GM18867 (cell line): ENCODE results near the gene TICRR.
"Not testable (repeated sequence)": the region's sequence is repeated elsewhere in the genome, so short reads cannot be mapped to it uniquely, and the experiment has no call there.

Experiments used
- ATAC-seq: cut with Tn5 transposase; IDR thresholded peaks from one replicate; pipeline ENCODE4 v1.9.1; 2021; ENCODE audit warnings: mild to moderate bottlenecking, moderate library complexity; ENCODE audit not compliant: unreplicated experiment

TICRR gene

DNA sequence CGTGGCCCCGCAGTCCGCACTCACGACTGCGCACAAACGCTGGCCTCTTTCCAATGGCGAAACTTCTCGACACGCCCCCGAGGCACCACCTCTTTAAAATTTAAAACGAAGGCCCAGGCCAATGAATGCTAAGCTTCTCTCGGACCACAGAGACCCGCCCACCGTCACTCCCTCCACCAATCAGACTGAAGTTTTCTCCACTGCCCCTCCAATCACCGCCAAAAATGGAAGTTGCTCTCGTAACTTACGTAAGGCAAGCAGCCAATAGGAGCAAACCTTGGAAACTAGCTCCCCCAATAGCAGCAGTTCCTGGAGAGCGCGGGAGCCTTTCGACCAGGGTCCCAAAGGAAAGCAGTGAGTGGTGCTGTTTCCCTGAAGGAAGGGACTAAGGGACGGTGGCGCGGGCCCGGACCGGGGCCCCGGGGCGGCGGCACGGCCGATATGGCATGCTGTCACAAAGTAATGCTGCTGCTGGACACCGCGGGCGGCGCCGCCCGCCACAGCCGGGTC, at the start of gene TICRR:
TSS of gene TICRR (plus strand) at position 324 of the 510 bp plus-strand sequence. CDS start at position 442, 118 bp downstream.
- ATAC-seq = peak; percentile 93

- no peak for ATAC-seq
Measured at GRCh38 chr15:89526181-89526580, 49.1 kb upstream of the TICRR start.

DNA sequence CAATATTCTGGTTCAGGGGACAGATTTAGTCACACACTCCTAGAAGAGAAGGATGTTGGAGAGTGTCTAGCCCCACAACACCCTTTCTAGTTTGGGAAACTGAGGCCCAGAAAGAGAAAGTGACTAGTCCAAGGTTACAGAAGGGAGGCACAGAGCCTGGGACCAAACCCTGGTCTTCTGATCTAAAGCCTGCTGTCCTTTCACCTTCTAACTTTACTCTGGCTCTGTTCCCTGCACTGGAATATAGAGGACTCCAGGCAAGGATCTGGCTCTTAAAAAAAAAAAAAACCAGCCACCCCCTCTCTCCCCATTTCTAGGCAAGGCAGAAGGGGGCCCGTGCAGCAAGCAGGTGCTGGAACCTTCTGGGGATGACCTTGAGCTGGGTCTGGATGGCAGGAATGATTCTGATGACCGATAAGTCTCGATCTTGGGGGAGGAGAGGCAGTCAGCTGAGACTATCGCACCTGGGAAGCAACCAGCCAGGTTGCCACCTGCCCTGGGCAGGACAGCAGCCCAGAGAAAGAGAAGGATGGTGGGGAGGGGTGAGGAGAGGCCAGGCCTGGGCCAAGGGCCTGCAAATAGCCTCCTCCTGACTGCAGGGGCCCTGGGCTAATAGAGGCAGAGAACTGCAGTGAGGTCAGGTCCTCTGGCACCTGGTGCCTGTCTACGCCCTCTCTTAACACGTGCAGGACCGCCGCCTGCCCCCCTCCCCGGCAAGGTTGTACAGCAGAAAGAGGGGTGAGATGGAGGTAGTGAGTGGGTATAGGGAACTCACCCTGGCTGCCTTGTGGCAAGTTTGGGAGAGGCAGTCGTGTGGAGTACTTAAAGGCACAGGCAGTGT, 48.4 kb upstream of the TICRR start:
- no peak for ATAC-seq

DNA sequence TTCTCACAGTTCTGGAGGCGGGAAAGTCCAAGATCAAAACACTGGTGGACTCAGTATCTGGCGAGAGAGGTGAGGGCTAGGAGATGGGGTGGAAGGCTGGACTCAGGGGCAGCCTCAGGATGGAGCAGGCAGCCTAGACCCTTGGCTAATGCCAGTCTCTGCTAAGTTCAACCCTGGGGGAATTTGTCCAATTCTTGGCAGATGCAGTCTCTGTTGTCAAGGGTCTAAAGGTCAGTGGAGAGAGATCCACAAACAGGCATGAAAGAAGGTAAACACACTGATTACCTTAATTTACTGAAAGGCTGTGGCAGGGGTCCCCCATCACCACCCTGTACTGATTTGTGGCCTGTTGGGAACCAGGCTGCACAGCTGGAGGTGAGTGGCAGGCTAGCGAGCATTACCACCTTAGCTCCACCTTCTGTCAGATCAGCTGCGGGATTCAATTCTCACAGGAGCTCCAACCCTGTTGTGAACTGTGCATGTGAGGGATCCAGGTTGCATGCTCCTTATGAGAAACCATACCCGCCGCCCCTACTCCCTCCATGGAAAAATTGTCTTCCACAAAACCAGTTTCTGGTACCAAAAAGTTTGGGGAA, 46.4 kb upstream of the TICRR start:
- ATAC-seq = no peak

- ATAC-seq = no peak
Measured at GRCh38 chr15:89530976-89531375, 44.3 kb upstream of the TICRR start.

DNA sequence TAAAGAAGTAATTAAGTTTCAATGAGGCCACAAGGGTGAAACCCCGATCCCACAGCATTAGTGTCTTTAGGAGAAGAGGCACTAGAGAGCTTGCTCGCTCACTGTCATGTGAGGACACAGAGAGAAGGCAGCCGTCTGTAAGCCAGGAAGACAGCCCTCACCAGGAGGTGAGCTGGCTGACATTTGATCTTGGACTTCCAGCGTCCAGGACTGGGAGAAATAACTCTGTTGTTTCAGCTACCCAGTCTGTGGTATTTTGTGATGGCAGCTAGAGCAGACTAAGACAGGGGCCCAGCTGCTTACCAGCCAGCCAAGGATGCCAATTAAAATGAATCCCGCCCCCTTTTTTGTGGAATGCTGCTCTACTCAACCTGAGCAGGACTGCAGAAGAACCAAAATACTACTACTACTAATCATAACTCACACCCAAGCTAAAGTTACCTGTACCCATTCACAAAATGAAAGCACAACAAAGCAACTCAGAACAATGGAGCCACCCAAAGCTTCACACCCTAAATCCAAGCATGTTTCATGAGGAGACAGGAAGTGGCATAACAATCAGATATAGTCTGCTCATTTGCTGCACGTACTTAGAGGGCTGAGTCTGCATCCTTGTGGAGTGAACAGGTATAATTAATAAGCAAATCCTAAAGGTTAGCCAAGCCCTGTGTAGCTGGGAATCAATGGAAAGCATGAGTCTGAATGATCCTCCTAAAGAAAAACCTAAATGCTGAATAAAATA, 43.3 kb upstream of the TICRR start:
- no peak for ATAC-seq

- ATAC-seq = no peak
Measured at GRCh38 chr15:89533861-89534544, 41.3 kb upstream of the TICRR start.

DNA sequence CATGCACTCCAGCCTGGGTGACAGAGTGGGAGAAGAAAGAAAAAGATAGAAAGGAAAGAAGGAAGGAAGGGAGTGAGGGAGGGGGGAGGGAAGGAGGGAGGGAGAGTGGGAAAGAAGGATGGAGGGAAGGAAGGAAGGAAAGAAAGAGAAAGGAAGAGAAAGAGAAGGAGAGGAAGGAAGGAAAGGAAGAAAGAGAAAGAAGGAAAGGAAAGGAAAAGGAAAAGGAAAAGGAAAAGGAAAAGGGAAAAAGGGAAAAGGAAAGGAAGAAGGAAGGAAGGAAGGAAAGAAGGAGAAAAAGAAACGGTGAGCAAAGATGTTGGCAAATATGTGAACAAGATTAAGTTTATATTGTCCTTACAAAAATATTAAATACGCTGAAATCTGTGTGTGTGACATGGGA, 36.2 kb upstream of the TICRR start:
- no peak for ATAC-seq

- ATAC-seq = no peak
Measured at GRCh38 chr15:89542369-89542768, 32.9 kb upstream of the TICRR start.

- ATAC-seq = no peak
Measured at GRCh38 chr15:89543389-89543788, 31.9 kb upstream of the TICRR start.

- not testable (repeated sequence) for ATAC-seq
Measured at GRCh38 chr15:89549138-89549537, 26.1 kb upstream of the TICRR start.

DNA sequence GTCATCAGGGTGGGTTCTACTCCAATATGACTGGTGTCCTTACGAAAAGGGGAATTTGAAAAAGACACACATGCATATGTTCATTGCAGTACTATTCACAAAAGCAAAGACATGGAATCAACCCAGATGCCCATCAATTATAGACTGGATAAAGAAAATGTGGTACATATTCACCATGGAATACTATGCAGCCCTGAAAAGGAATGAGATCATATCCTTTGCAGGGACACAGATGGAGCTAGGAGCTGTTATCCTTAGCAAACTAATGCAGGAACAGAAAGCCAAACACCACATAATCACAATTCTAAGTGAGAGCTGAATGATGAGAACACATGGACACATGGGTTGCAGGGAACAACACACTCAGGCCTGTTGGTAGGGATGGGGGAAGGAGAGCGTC, 24.8 kb upstream of the TICRR start:
- no peak for ATAC-seq

DNA sequence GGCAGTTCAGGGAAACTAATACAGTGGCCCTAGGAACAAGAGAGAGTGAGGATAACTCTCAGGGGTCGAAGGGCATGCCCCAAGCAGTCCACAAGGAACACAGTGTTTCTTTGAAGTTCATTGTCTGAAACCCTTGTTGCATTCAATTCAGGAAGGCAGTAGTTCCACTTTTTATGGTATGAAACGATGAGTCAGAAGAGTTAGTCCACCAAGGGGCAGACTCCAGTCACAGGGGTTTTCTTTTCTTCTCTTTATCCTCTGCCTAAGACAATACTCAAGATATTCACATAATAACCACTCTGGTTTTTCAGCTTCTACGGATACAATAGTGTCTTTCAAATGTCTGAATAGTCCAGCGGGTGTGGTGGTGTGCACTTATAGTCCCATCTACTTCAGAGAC, 23.7 kb upstream of the TICRR start:
- no peak for ATAC-seq

GRCh38 chr15:89553632-89554031, 21.6 kb upstream of the TICRR start:
- ATAC-seq = no peak

DNA sequence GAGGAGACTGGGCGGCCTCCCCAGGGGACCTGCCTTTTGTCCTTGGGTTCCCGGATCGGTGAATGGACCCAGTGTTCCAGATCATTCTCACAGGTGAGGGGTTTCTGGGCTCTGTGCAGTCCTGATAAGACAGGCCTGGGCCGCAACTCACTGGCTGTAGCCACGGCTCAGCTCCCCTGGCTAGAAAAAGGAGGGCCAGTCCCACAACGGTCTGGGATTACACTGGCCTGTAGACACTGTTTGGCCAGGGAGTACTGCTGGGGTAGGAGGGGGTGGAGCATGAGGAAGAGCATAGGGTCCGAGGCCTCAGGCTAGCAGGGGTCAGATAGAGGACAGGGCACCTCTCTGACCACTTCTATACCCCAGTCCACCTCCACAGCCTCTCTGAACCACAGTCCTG, 21.0 kb upstream of the TICRR start:
- no peak for ATAC-seq

DNA sequence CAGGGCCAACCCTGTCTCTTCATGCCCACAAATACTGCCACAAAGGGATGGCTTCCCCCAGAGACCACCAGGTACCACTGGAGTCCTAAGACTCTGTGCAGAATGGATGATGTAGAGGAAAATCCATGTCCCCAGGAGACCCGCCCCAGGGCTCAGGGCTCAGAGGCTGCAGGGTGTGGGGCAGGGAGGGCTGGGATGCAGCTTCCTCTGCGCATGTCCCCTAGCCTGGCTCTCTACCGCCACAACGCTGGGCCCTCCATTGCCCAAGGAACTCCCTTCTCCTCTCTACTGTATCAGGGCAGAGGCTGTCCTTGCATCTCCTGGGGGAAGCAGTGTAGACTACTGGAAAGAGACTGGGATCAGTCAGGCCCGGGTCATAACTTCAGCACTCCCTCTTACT, 19.5 kb upstream of the TICRR start:
- ATAC-seq = no peak

DNA sequence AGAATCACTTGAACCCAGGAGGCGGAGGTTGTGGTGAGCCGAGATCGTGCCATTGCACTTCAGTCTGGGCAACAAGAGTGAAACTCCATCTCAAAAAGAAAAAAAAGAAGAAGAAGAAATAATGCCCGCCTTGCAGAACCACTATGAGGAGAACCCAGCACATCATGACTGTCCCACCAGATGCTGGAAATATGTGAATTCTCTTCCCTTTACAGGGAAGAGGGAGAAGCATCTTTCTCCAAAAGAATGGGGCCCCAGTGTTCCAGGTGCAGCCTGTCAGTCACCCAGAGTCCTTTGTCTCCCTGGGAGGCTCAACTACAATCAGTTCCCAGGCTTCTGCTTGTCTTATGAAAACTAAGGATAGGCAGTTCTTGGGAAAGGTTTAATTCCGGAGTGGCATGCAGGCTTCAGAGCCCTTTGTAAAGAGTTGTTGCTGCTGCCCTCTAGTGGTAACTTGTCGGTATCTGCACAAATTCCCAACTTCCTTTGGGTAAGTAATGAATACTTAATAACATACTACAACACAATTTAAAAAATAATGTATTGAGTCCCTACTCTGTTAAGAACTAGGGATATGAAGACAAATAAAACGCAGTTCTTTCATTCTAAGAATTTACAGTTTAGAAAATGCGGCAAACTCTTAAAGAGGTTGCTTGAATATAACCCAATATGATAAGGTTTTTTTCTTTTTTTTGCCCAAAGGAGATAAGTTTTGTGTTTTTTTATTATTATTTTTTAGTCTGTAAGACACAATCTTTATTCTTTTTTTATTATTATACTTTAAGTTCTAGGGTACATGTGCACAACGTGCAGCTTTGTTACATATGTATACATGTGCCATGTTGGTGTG, 18.6 kb upstream of the TICRR start:
- no peak for ATAC-seq

GRCh38 chr15:89559769-89560264, 15.5 kb upstream of the TICRR start:
- no peak for ATAC-seq

- no peak for ATAC-seq
Measured at GRCh38 chr15:89566181-89566580, 9.1 kb upstream of the TICRR start.
